ENCODE data around the gene R3HDM4. TPM values are rescaled to one million over a fixed set of nuclear protein-coding genes. Genes with fewer than 3 reads are reported as not detected.
A peak's percentile ranks its signal among the peaks of the same experiment; 100 is the strongest.

The R3HDM4 gene
- total RNA-seq, 5 donors from 2014 or later (not counting 1 experiment from before 2014, with no cell fraction given): 190 to 252 (median 220) TPM

- Mint-ChIP-seq H3K36me3 (peaks cover 4% of the 10 kb centered on the region), H3K27me3 (peaks cover 0 to 5% of the 10 kb centered on the region in 2 donors), H3K27ac (peak overlapping the region; percentile 76 to 86), H3K4me3 (peak overlapping the region; percentile 70 to 75 (median 72)), H3K9me3 (no peaks in the 10 kb centered on the region), H3K4me1 (peaks cover 19 to 23% (median 22%) of the 10 kb centered on the region in 3 donors)
- WGBS (ENCODE audit: insufficient coverage): no CpG with 5 or more reads among the region's 7 CpGs
- CTCF ChIA-PET: interaction anchor here (0.6 to 2.4 kb wide), 9 partner anchors 9 to 120 kb away, joined by 3 to 14 read pairs (median 6); partner anchors contain the start of genes MED16 (in 1 of the 2), RNU6-9 (in 1 of the 2) and WDR18 (in 1 of the 2)
- no peaks in the 10 kb centered on the region for H3K9me3 ChIP-seq
- peaks cover 0 to 40% of the 10 kb centered on the region in 2 experiments for H3K27me3 ChIP-seq (replicated peaks in 1 of 2; ENCODE audit: control insufficient read depth in 2 of 2, extremely low read depth in 1 of 2, insufficient read depth in 2 of 2, low read length in 1 of 2)
- peaks cover 0 to 7% of the 10 kb centered on the region in 2 donors for H3K36me3 ChIP-seq (ENCODE audit: control insufficient read depth in 2 of 2, extremely low read depth in 1 of 2, insufficient read depth in 1 of 2, low read length in 1 of 2)
- POLR2A ChIA-PET: no interaction called here
- no peak for DNase-seq
- peak overlapping the region in 1 of 2 donors; percentile 29 for H3K4me3 ChIP-seq (ENCODE audit: control insufficient read depth in 1 of 2, extremely low read depth in 1 of 2, low read length in 1 of 2)
- H3K4me1 ChIP-seq (ENCODE audit: control insufficient read depth in 1 of 2, extremely low read depth in 1 of 2, insufficient read depth in 2 of 2, low read length in 2 of 2): peaks cover 7 to 37% of the 10 kb centered on the region in 2 experiments
- ATAC-seq (replicated peaks in 1 of 4): no peak
- no peak overlapping the region for H3K27ac ChIP-seq (ENCODE audit: low read length)
These were observed 49.8 kb downstream of the R3HDM4 start for GRCh38 chr19:863315-863620.

DNA sequence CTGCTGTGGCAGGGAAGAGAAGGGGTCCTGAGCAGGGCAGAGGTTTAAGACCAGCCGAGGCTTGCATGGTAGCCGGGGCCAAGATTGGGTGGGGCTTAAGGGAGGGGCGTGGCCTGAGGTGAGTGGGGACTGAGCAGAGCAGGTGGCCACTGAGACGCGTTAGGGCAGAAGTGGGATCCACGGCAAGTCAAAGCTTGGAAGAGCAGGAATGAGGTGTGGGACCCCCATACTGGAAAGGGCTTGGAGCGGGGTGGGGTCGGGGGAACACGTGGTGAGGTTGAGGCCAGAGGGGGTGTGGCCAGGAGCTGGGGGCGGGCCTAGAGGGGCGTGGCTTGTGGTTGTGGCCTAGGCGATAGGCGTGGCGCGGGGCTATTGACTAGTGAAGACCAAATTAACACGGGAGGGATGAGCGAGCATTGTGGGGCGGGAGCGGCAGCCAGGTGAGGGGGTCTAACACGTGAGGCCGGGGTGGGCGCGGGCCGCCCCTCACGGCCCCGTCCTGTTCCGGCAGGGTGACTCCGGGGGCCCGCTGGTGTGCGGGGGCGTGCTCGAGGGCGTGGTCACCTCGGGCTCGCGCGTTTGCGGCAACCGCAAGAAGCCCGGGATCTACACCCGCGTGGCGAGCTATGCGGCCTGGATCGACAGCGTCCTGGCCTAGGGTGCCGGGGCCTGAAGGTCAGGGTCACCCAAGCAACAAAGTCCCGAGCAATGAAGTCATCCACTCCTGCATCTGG, 50.3 kb downstream of the R3HDM4 start:
- DNase-seq (peak; percentile 60 to 85 (median 78)), ATAC-seq (replicated peaks in 1 of 4) (peak; percentile 50 to 63 (median 60))
- H3K27ac Mint-ChIP-seq: peak overlapping the region in 1 of 2 donors; percentile 66
- peaks cover 7 to 37% of the 10 kb centered on the region in 2 experiments for H3K4me1 ChIP-seq (ENCODE audit: control insufficient read depth in 1 of 2, extremely low read depth in 1 of 2, insufficient read depth in 2 of 2, low read length in 2 of 2)
- no peaks in the 10 kb centered on the region for H3K9me3 Mint-ChIP-seq
- no peak overlapping the region for H3K27ac ChIP-seq (ENCODE audit: low read length)
- H3K9me3 ChIP-seq: no peaks in the 10 kb centered on the region
- H3K27me3 ChIP-seq (replicated peaks in 1 of 2; ENCODE audit: control insufficient read depth in 2 of 2, extremely low read depth in 1 of 2, insufficient read depth in 2 of 2, low read length in 1 of 2): peaks cover 0 to 43% of the 10 kb centered on the region in 2 experiments
- H3K27me3 Mint-ChIP-seq: peaks cover 0 to 6% of the 10 kb centered on the region in 2 donors
- peaks cover 0 to 3% of the 10 kb centered on the region in 2 donors for H3K36me3 ChIP-seq (ENCODE audit: control insufficient read depth in 2 of 2, extremely low read depth in 1 of 2, insufficient read depth in 1 of 2, low read length in 1 of 2)
- peak overlapping the region; percentile 5 to 29 for H3K4me3 ChIP-seq (ENCODE audit: control insufficient read depth in 1 of 2, extremely low read depth in 1 of 2, low read length in 1 of 2)
- CTCF ChIA-PET: interaction anchor here in 1 of 2 donors (0.7 to 2.4 kb wide), 6 partner anchors 13 to 121 kb away, joined by 3 to 14 read pairs (median 5); partner anchors contain the start of genes MED16, RNU6-9 and WDR18
- POLR2A ChIA-PET: no interaction called here
- H3K4me1 Mint-ChIP-seq: peaks cover 19 to 23% (median 22%) of the 10 kb centered on the region in 3 donors
- WGBS (ENCODE audit: insufficient coverage): 12% methylated on average over 45 of the region's 48 CpGs
- peak overlapping the region; percentile 70 to 75 (median 72) for H3K4me3 Mint-ChIP-seq
- peaks cover 4% of the 10 kb centered on the region for H3K36me3 Mint-ChIP-seq

DNA sequence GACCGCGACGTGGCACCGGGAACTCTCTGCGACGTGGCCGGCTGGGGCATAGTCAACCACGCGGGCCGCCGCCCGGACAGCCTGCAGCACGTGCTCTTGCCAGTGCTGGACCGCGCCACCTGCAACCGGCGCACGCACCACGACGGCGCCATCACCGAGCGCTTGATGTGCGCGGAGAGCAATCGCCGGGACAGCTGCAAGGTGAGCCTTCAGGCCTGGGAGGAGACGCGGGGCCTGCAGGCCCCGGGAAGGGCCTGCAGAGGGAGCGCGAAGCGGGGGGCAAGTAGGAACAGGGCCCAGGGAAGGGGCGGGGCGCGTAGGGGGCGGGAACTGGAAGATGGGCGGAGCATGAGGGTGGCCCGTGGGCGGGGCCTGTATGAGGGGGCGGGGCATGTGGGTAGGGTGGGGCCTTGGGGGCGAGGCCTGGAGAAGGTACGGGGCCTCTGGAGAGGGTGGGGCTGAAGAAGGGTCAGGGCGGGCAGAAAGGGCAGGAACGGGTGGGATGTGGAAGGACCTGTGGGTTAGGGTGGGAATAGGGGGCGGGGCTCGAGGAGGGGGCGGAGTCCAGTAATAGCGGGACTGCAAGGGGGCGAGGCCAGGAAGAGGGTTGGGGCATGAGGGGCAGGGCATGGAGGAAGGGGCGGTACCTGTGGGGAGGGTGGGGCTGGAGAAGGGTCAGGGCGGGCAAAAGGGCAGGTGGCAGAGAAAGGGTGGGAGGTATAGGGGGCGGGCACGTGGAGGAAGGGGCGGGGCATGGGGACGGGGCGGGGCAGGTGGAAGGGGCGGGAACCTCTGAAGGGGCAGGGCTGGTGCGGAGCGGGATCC, 51.1 kb downstream of the R3HDM4 start:
- WGBS (ENCODE audit: insufficient coverage): 38% methylated on average over 40 of the region's 60 CpGs

DNA sequence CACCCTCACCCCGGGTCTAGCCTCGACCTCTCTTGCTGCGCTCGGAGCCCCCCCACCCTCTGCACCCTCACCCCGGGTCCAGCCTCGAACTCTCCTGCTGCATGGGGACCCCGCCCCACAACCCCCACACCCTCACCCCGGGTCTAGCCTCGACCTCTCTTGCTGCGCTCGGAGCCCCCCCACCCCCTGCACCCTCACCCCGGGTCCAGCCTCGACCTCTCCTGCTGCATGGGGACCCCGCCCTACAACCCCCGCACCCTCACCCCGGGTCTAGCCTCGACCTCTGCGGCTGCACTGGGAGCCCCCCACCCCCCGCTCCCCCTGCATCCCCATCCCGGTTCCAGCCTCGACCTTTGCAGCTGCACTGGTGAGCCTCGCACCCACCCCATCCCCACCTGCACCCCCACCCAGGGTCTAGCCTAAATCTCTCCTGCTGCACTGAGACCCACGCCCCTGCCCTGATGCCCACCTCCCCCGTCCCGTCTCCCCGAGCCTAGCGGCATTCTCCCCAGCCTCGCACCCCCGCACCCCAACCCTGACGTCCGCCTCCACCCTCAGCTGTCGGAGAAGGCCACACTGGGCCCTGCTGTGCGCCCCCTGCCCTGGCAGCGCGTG, 51.8 kb downstream of the R3HDM4 start:
- Histone ChIP-seq H3K36me3 (ENCODE audit: control insufficient read depth in 2 of 2, extremely low read depth in 1 of 2, insufficient read depth in 1 of 2, low read length in 1 of 2) (no peaks in the 10 kb centered on the region), H3K4me1 (ENCODE audit: control insufficient read depth in 1 of 2, extremely low read depth in 1 of 2, insufficient read depth in 2 of 2, low read length in 2 of 2) (peaks cover 7 to 39% of the 10 kb centered on the region in 2 experiments), H3K27ac (ENCODE audit: low read length) (no peak overlapping the region), H3K4me3 (ENCODE audit: control insufficient read depth in 1 of 2, extremely low read depth in 1 of 2, low read length in 1 of 2) (no peak overlapping the region), H3K27me3 (replicated peaks in 1 of 2; ENCODE audit: control insufficient read depth in 2 of 2, extremely low read depth in 1 of 2, insufficient read depth in 2 of 2, low read length in 1 of 2) (peaks cover 0 to 43% of the 10 kb centered on the region in 2 experiments), H3K9me3 (no peaks in the 10 kb centered on the region)
- ChIA-PET CTCF (no interaction called here), POLR2A (no interaction called here)
- no peak for DNase-seq
- H3K27me3 Mint-ChIP-seq: peaks cover 0 to 7% of the 10 kb centered on the region in 2 donors
- H3K4me3 Mint-ChIP-seq: peak overlapping the region in 1 of 3 donors; percentile 75
- no peak for ATAC-seq (replicated peaks in 1 of 4)
- H3K4me1 Mint-ChIP-seq: peaks cover 17 to 23% (median 19%) of the 10 kb centered on the region in 3 donors
- WGBS (ENCODE audit: insufficient coverage): 68% methylated on average over 18 of the region's 35 CpGs
- no peak overlapping the region for H3K27ac Mint-ChIP-seq
- no peaks in the 10 kb centered on the region for H3K9me3 Mint-ChIP-seq
- H3K36me3 Mint-ChIP-seq: no peaks in the 10 kb centered on the region

More for the DNA sequence above, 51.1 kb downstream of the R3HDM4 start:
- CTCF ChIA-PET: no interaction called here
- Histone ChIP-seq H3K27ac (ENCODE audit: low read length) (no peak overlapping the region), H3K4me1 (ENCODE audit: control insufficient read depth in 1 of 2, extremely low read depth in 1 of 2, insufficient read depth in 2 of 2, low read length in 2 of 2) (peaks cover 7 to 39% of the 10 kb centered on the region in 2 experiments), H3K27me3 (replicated peaks in 1 of 2; ENCODE audit: control insufficient read depth in 2 of 2, extremely low read depth in 1 of 2, insufficient read depth in 2 of 2, low read length in 1 of 2) (peaks cover 0 to 43% of the 10 kb centered on the region in 2 experiments), H3K4me3 (ENCODE audit: control insufficient read depth in 1 of 2, extremely low read depth in 1 of 2, low read length in 1 of 2) (no peak overlapping the region), H3K9me3 (no peaks in the 10 kb centered on the region), H3K36me3 (ENCODE audit: control insufficient read depth in 2 of 2, extremely low read depth in 1 of 2, insufficient read depth in 1 of 2, low read length in 1 of 2) (no peaks in the 10 kb centered on the region)
- H3K4me1 Mint-ChIP-seq: peaks cover 16 to 23% (median 19%) of the 10 kb centered on the region in 3 donors
- DNase-seq: peak in 34 of 35 experiments; percentile 46 to 76 (median 61)
- peak overlapping the region in 2 of 3 donors; percentile 55 to 75 for H3K4me3 Mint-ChIP-seq
- POLR2A ChIA-PET: no interaction called here
- no peaks in the 10 kb centered on the region for H3K36me3 Mint-ChIP-seq
- ATAC-seq (replicated peaks in 1 of 4): peak; percentile 33 to 46 (median 42)
- no peaks in the 10 kb centered on the region for H3K9me3 Mint-ChIP-seq
- no peak overlapping the region for H3K27ac Mint-ChIP-seq
- peaks cover 0 to 7% of the 10 kb centered on the region in 2 donors for H3K27me3 Mint-ChIP-seq

DNA sequence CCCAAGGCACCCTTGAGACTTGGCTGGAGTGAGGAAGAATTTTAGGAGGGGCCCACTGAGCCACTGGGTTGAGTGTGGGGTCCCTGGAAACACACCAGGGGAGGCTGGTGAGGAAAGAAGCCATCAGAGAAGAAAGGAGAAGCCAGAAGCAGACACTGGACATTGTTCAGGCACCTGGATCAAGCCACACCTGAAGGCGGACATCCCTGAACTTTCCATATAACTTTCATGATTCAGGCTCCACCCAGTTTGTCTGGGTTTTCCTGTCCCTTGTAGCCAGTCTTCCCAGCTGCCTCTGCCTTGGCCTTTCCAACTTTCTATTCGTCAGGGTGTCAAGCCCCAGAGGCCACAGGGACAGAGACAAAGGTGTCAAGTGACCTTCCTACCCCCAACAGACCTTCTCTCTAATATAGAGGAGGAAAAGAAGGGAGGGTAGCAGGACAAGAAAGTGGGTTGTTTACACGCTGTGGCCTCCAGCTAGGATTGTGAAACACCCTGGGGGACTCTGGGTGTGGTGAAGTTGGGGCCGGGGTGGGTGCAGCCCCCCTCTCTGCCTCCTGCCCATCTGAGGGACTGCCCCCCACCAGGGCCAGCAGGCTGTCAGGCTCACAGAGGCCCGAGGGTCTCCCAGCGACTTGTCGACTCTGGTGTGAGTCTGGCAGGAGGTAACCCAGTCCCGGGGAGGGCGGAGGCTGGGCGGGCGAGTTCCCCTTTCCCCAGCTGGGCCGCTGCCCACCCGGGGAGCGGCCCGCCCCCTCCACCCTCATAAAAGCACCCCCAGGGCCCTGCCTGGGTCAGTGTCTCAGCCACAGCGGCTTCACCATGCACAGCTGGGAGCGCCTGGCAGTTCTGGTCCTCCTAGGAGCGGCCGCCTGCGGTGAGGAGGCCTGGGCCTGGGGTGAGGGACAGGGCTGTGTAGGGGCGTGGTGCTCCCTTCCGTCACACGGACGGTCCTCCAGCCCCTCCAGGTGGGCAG, 53.9 kb downstream of the R3HDM4 start, which contains the start of gene CFD:
CFD (plus strand) TSS at position 797 of the 976 bp plus-strand sequence; CDS start at position 823, 26 bp downstream.
- ChIA-PET POLR2A (interaction anchor here (0.6 kb wide), 2 partner anchors 48 to 59 kb away, joined by 3 to 6 read pairs; no protein-coding TSS in a partner anchor), CTCF (interaction anchor here in 1 of 2 donors (0.6 to 1.2 kb wide), 2 partner anchors 61 to 138 kb away, joined by 4 to 9 read pairs; no protein-coding TSS in a partner anchor)
- peaks cover 0 to 9% of the 10 kb centered on the region in 2 donors for H3K27me3 Mint-ChIP-seq
- 31% methylated on average over 15 of the region's 24 CpGs for WGBS (ENCODE audit: insufficient coverage)
- Histone ChIP-seq H3K27ac (ENCODE audit: low read length) (no peak within 1 kb of the TSS), H3K27me3 (replicated peaks in 1 of 2; ENCODE audit: control insufficient read depth in 2 of 2, extremely low read depth in 1 of 2, insufficient read depth in 2 of 2, low read length in 1 of 2) (peaks cover 0 to 59% of the 10 kb centered on the region in 2 experiments), H3K4me1 (ENCODE audit: control insufficient read depth in 1 of 2, extremely low read depth in 1 of 2, insufficient read depth in 2 of 2, low read length in 2 of 2) (peaks cover 7 to 37% of the 10 kb centered on the region in 2 experiments), H3K4me3 (ENCODE audit: control insufficient read depth in 1 of 2, extremely low read depth in 1 of 2, low read length in 1 of 2) (peak within 1 kb of the TSS in 1 of 2 donors; percentile 23), H3K36me3 (ENCODE audit: control insufficient read depth in 2 of 2, extremely low read depth in 1 of 2, insufficient read depth in 1 of 2, low read length in 1 of 2) (no peaks in the 10 kb centered on the region), H3K9me3 (no peaks in the 10 kb centered on the region)
- ATAC-seq (replicated peaks in 1 of 4) (no peak), DNase-seq (peak in 2 of 35 experiments; percentile 28 to 54)
- no peaks in the 10 kb centered on the region for H3K9me3 Mint-ChIP-seq
- peak within 1 kb of the TSS; percentile 13 to 28 (median 17) for H3K4me3 Mint-ChIP-seq
- H3K27ac Mint-ChIP-seq: no peak within 1 kb of the TSS
- H3K4me1 Mint-ChIP-seq: peaks cover 17 to 21% (median 19%) of the 10 kb centered on the region in 3 donors
- H3K36me3 Mint-ChIP-seq: no peaks in the 10 kb centered on the region

Data from T-cell (primary cell).